Cardiac muscle cell (in vitro differentiated cells and primary cell): ENCODE data around the gene APELA. TPM values are rescaled to one million over a fixed set of nuclear protein-coding genes. Genes with fewer than 3 reads are reported as not detected.
A peak's percentile ranks its signal among the peaks of the same experiment; 100 is the strongest.
"Not testable (repeated sequence)": the region's sequence is repeated elsewhere in the genome, so short reads cannot be mapped to it uniquely, and the experiment has no call there.

Experiments
- DNase-seq, 2 donors: peaks; one replicate each; pipeline versions ENCODE4 v3.0.0 to v3.0.0-alpha.2; 2010 to 2017; ENCODE audit warnings: low read depth in 1 of 2, low spot score in 1 of 2
- H3K27ac ChIP-seq: fragments of 200-600 bp; sonication (generic); 2 replicates; pipeline ENCODE4 v1.5.1; 2016
- H3K27me3 ChIP-seq: fragments of 200-600 bp; sonication (generic); 2 replicates; pipeline ENCODE4 v1.6.0; 2016; ENCODE audit warnings: control low read depth
- H3K36me3 ChIP-seq: fragments of 200-600 bp; sonication (generic); 2 replicates; pipeline ENCODE4 v1.5.1; 2016; ENCODE audit warnings: control low read depth
- H3K4me1 ChIP-seq: fragments of 200-600 bp; sonication (generic); 2 replicates; pipeline ENCODE4 v1.8.1; 2017; ENCODE audit warnings: low read depth, mild to moderate bottlenecking, mixed run types
- H3K4me3 ChIP-seq: fragments of 200-600 bp; sonication (generic); 2 replicates; pipeline ENCODE4 v1.5.1; 2016; ENCODE audit warnings: mild to moderate bottlenecking
- H3K9me3 ChIP-seq: fragments of 200-600 bp; sonication (generic); 2 replicates; pipeline ENCODE4 v1.5.1; 2017; ENCODE audit warnings: low read depth, mild to moderate bottlenecking, control low read depth
- polyA plus RNA-seq: library from polyadenylated mRNA; unstranded; fragments of >200 nt; fragmentation: Nextera tagmentation; extraction: Ambion mirVana; gene quantifications from 2 replicates; pipeline ENCODE4 v1.2.1, GENCODE V29; 2016
- total RNA-seq: library from RNA; depleted of rRNA; stranded (reverse); fragments of >200 nt; gene quantifications from 2 replicates; pipeline ENCODE4 v1.2.3, GENCODE V29; 2016
- TF ChIP-seq, protein P1 (sequence below): IDR thresholded peaks from 2 replicates; pipeline ENCODE4 v1.5.1; 2012; ENCODE audit warnings: low read depth, mild to moderate bottlenecking, low read length

The APELA gene
- total and polyA plus RNA-seq, 2 experiments from 2014 or later: 2.3 to 5.8 TPM

DNA sequence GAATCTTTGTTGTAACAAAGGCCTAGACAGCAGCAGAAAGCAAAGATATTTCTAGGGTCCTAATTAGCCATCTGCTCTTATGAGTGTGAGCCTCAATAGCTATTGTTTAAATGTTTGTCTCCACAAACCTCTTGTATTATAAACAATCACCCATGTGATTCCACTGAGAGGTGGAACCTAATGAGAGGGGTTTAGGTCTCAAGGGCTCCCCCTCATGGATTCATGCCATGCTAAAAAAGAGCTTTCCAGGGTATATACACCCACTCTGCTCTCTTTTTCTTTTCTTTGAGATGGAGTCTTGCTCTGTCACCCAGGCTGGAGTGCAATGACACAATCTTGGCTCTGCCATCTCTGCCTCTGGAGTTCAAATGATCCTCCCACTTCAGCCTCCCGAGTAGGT lies 58.4 kb downstream of the APELA start:
- no peak overlapping the region for H3K4me3 ChIP-seq
- H3K9me3 ChIP-seq: no peaks in the 10 kb centered on the region
- DNase-seq: no peak
- H3K27ac ChIP-seq: no peak overlapping the region
- TF ChIP-seq, protein P1, sequence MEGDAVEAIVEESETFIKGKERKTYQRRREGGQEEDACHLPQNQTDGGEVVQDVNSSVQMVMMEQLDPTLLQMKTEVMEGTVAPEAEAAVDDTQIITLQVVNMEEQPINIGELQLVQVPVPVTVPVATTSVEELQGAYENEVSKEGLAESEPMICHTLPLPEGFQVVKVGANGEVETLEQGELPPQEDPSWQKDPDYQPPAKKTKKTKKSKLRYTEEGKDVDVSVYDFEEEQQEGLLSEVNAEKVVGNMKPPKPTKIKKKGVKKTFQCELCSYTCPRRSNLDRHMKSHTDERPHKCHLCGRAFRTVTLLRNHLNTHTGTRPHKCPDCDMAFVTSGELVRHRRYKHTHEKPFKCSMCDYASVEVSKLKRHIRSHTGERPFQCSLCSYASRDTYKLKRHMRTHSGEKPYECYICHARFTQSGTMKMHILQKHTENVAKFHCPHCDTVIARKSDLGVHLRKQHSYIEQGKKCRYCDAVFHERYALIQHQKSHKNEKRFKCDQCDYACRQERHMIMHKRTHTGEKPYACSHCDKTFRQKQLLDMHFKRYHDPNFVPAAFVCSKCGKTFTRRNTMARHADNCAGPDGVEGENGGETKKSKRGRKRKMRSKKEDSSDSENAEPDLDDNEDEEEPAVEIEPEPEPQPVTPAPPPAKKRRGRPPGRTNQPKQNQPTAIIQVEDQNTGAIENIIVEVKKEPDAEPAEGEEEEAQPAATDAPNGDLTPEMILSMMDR: no peak
- no peaks in the 10 kb centered on the region for H3K27me3 ChIP-seq
- H3K36me3 ChIP-seq: no peaks in the 10 kb centered on the region
- no peaks in the 10 kb centered on the region for H3K4me1 ChIP-seq

DNA sequence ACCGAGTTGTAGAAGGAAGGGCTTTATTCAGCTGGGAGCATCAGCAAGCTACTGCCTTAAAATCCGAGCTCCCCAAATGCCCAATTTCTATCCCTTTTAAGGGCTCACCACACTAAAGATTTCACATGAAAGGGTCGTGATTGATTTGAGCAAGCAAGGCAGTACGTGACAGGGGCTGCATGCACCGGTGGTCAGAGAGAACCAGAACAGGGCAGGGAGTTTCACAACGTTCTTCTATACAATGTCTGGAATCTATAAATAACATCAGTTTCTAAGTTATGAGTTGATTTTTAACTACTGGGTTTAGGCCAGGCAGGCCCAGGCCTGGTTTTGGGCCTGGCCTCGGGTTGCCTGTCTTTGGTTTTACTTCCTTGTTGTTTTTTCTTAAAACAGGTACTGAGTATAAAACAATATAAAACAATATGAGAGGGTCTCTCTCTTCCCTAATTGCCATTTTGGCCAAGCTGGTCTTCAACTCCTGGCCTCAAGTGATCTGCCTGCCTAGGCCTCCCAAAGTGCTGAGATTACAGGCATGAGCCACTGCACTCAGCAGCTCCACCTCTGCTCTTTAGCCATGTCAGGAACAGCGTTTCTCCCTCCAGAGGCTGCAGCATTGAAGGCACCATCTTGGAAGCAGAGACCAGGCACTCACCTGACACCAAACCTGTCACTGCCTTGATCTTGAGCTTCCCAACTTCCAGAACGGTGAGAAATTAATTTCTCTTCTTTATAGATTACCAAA lies 59.1 kb downstream of the APELA start:
- H3K36me3 ChIP-seq, H3K4me3 ChIP-seq: not testable (repeated sequence)

DNA sequence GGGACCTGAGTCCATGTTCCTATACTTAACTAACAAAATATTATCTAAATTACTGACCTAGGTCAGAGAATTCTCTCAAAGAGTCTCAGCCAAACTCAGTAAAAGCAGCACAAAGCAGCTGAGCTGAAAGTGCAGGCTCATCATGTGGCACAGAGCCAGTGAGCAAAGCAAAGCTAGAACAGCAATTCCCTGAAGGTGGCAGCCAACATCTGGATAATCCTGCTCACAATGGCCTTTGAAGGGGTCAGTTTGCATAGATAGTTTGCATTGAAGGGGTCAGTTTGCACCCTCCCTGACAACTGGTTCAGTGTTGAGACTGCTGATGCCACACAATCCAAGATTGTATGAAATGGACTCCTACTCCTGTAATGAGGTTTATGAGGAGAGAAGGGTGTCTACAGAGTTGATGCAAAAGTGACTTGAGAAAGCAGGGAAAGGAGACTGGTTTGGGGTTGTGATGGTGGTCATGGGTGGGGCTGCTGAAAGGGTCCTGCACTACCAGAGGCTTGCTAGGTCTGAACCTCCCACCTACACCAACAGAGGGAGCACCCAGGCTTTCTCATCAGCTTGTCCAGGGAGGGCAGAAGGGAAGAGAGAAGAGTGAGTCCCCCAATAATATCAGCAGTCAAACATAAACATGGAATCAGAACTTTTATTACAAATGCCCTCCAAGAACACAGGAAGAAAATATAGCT lies 60.7 kb downstream of the APELA start:
- TF ChIP-seq, protein P1: peak; percentile 15
- peak; percentile 11 to 32 for DNase-seq
- H3K27me3 ChIP-seq: no peaks in the 10 kb centered on the region

More for the DNA sequence above, 59.1 kb downstream of the APELA start:
- H3K9me3 ChIP-seq, H3K27me3 ChIP-seq, H3K27ac ChIP-seq, H3K4me1 ChIP-seq, DNase-seq: not testable (repeated sequence)

GRCh38 chr4:164943192-164943591 lies 66.2 kb downstream of the APELA start:
- Histone ChIP-seq H3K36me3 (no peaks in the 10 kb centered on the region), H3K9me3 (no peaks in the 10 kb centered on the region), H3K4me3 (no peak overlapping the region), H3K27ac (no peak overlapping the region), H3K27me3 (no peaks in the 10 kb centered on the region), H3K4me1 (no peaks in the 10 kb centered on the region)
- TF ChIP-seq, protein P1: no peak
- DNase-seq: no peak

More for the DNA sequence above, 60.7 kb downstream of the APELA start:
- H3K9me3 ChIP-seq: no peaks in the 10 kb centered on the region
- no peak overlapping the region for H3K4me3 ChIP-seq
- no peaks in the 10 kb centered on the region for H3K36me3 ChIP-seq
- H3K27ac ChIP-seq: no peak overlapping the region
- no peaks in the 10 kb centered on the region for H3K4me1 ChIP-seq

- H3K27me3 ChIP-seq: no peaks in the 10 kb centered on the region
- TF ChIP-seq, protein P1: no peak
- H3K9me3 ChIP-seq: no peaks in the 10 kb centered on the region
- no peaks in the 10 kb centered on the region for H3K4me1 ChIP-seq
- DNase-seq: peak in 1 of 2 donors; percentile 12
- no peaks in the 10 kb centered on the region for H3K36me3 ChIP-seq
- no peak overlapping the region for H3K27ac ChIP-seq
- no peak overlapping the region for H3K4me3 ChIP-seq
These were observed 68.2 kb downstream of the APELA start for GRCh38 chr4:164945146-164945545.

DNA sequence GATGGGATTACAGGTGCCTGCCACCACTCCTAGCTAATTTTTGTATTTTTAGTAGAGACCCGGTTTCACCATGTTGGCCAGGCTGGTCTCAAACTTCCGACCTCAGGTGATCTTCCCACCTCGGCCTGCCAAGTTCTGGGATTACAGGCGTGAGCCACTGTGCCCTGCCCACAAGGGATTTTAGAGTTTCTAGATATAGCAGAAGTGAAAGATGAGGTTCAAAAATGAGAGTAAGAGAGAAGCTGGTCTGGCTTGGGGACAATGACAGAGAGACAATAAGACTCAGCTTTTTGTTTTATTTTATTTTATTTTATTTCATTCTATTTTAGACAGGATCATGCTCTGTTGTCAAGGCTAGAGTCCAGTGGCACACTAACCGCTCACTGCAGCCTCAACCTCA lies 69.8 kb downstream of the APELA start:
- Histone ChIP-seq H3K9me3 (no peaks in the 10 kb centered on the region), H3K4me3 (no peak overlapping the region), H3K36me3 (no peaks in the 10 kb centered on the region), H3K27ac (no peak overlapping the region), H3K4me1 (no peaks in the 10 kb centered on the region), H3K27me3 (peaks cover 3% of the 10 kb centered on the region)
- DNase-seq: no peak
- TF ChIP-seq, protein P1: no peak
